H1 (cell line): ENCODE results near the gene TANC1. TPM values are rescaled to one million over a fixed set of nuclear protein-coding genes. Genes with fewer than 3 reads are reported as not detected.

Source experiments
- CTCF ChIA-PET: fragments of 300-600 bp; sonication (Branson Sonifier 250); formaldehyde crosslinking; loops from one replicate; lab custom pipeline; 2021; ENCODE audit not compliant: partially characterized antibody; lab: Charles Lee
- POLR2A ChIA-PET: fragments of 300-600 bp; sonication (Branson Sonifier 250); formaldehyde crosslinking; loops from one replicate; lab custom pipeline; 2021; ENCODE audit warnings: inconsistent platforms; ENCODE audit not compliant: partially characterized antibody; lab: Charles Lee
- DNase-seq, 2 experiments: peaks; one replicate each; pipeline versions ENCODE4 v3.0.0 to v3.0.0-alpha.2; 2010 to 2022; ENCODE audit warnings: low spot score in 2 of 2, low read depth in 1 of 2, mixed read lengths in 1 of 2
- FAIRE-seq: peaks from 2 replicates; lab custom pipeline; 2011; peaks lifted over from hg19 to GRCh38; lab: Jason Lieb, UNC
- H2AFZ ChIP-seq: 2 replicates; pipeline ENCODE4 v1.8.1; 2012; ENCODE audit warnings: low read length, inconsistent platforms
- H2AK5ac ChIP-seq: 2 replicates; pipeline ENCODE4 v1.6.1; 2013; ENCODE audit warnings: low read depth, low read length
- H2BK120ac ChIP-seq: replicated peaks from 2 replicates; pipeline ENCODE3; 2013; ENCODE audit warnings: low read depth, low read length, inconsistent platforms
- H2BK12ac ChIP-seq: 2 replicates; pipeline ENCODE4 v1.6.1; 2013; ENCODE audit warnings: low read depth, low read length
- H2BK15ac ChIP-seq: 2 replicates; pipeline ENCODE4 v1.6.1; 2013; ENCODE audit warnings: low read length
- H2BK20ac ChIP-seq: 2 replicates; pipeline ENCODE4 v1.6.1; 2013; ENCODE audit warnings: low read length
- H2BK5ac ChIP-seq: 2 replicates; pipeline ENCODE4 v1.6.1; 2013; ENCODE audit warnings: low read depth, low read length
- H3K14ac ChIP-seq: 2 replicates; pipeline ENCODE4 v1.6.1; 2013; ENCODE audit warnings: inconsistent platforms; ENCODE audit not compliant: insufficient read length
- H3K18ac ChIP-seq: 2 replicates; pipeline ENCODE4 v1.6.1; 2013; ENCODE audit warnings: low read length; ENCODE audit errors: extremely low read depth
- H3K23ac ChIP-seq: 2 replicates; pipeline ENCODE4 v1.6.1; 2013; ENCODE audit warnings: inconsistent platforms; ENCODE audit not compliant: insufficient read length
- H3K23me2 ChIP-seq: 2 replicates; pipeline ENCODE4 v1.6.1; 2013; ENCODE audit warnings: low read depth, low read length
- H3K27ac ChIP-seq: 2 replicates; pipeline ENCODE4 v1.6.1; 2011; ENCODE audit warnings: low read depth, low read length, inconsistent platforms
- H3K27me3 ChIP-seq, 4 experiments: replicated peaks in 1 of 4; 1 replicate in 1 of 4; 2 replicates in 3 of 4; pipeline versions ENCODE4 v1.6.1 to v1.8.1; 2011 to 2013; ENCODE audit warnings: low read length in 3 of 4, mild to moderate bottlenecking in 3 of 4, inconsistent platforms in 2 of 4, mixed read lengths in 2 of 4, moderate library complexity in 1 of 4; ENCODE audit not compliant: control insufficient read depth in 3 of 4, insufficient read depth in 3 of 4; ENCODE audit errors: extremely low read depth in 1 of 4
- H3K36me3 ChIP-seq, 4 experiments: 2 replicates each; pipeline versions ENCODE4 v1.6.1 to v1.8.1; 2011 to 2013; ENCODE audit warnings: mild to moderate bottlenecking in 4 of 4, low read length in 3 of 4, moderate library complexity in 2 of 4, control low read depth in 1 of 4, inconsistent platforms in 1 of 4; ENCODE audit not compliant: insufficient read depth in 4 of 4, control insufficient read depth in 2 of 4
- H3K4ac ChIP-seq: replicated peaks from 2 replicates; pipeline ENCODE3; 2013; ENCODE audit warnings: low read length, low read depth, mixed read lengths, inconsistent platforms; ENCODE audit not compliant: insufficient read length
- H3K4me1 ChIP-seq, 4 experiments: replicated peaks in 1 of 4; 1 replicate in 1 of 4; 2 replicates in 3 of 4; pipeline versions ENCODE4 v1.6.1 to v1.8.1; 2011 to 2013; ENCODE audit warnings: low read length in 3 of 4, inconsistent platforms in 2 of 4, mixed read lengths in 1 of 4; ENCODE audit not compliant: insufficient read depth in 4 of 4, control insufficient read depth in 3 of 4
- H3K4me2 ChIP-seq, 2 experiments: 2 replicates each; pipeline versions ENCODE4 v1.6.1 to v1.8.1; 2011 to 2013; ENCODE audit warnings: low read depth in 2 of 2, low read length in 2 of 2, control low read depth in 1 of 2, inconsistent platforms in 1 of 2, mild to moderate bottlenecking in 1 of 2; ENCODE audit not compliant: insufficient read depth in 1 of 2
- H3K4me3 ChIP-seq, 4 experiments: fragments of 200-600, 300-600 bp in 1 of 4; sonication (generic), shearing (Covaris generic), sonication (Bioruptor Twin) in 1 of 4; 2 replicates each; pipeline versions ENCODE4 v1.5.1 to v1.8.1; 2011 to 2016; ENCODE audit warnings: low read length in 4 of 4, low read depth in 3 of 4, control low read depth in 2 of 4, inconsistent platforms in 2 of 4, mild to moderate bottlenecking in 2 of 4, mixed read lengths in 1 of 4, moderate library complexity in 1 of 4; ENCODE audit not compliant: insufficient read depth in 2 of 4; ENCODE audit errors: extremely low read depth in 1 of 4
- H3K56ac ChIP-seq: replicated peaks from 2 replicates; pipeline ENCODE3; 2013; ENCODE audit warnings: low read depth, mild to moderate bottlenecking, mixed read lengths, low read length, inconsistent platforms; ENCODE audit not compliant: insufficient read length
- H3K79me1 ChIP-seq: 2 replicates; pipeline ENCODE4 v1.6.1; 2013; ENCODE audit warnings: low read depth, low read length, control low read depth
- H3K79me2 ChIP-seq, 2 experiments: 2 replicates each; pipeline versions ENCODE4 v1.6.1 to v1.8.1; 2012 to 2013; ENCODE audit warnings: low read length in 2 of 2, mild to moderate bottlenecking in 2 of 2, inconsistent platforms in 1 of 2; ENCODE audit not compliant: insufficient read depth in 2 of 2, control insufficient read depth in 1 of 2
- H3K9ac ChIP-seq, 4 experiments: replicated peaks in 1 of 4; 1 replicate in 1 of 4; 2 replicates in 3 of 4; pipeline versions ENCODE4 v1.6.1 to v1.8.1; 2011 to 2013; ENCODE audit warnings: low read depth in 3 of 4, low read length in 3 of 4, control low read depth in 2 of 4, mild to moderate bottlenecking in 2 of 4, moderate library complexity in 2 of 4, inconsistent platforms in 1 of 4; ENCODE audit errors: extremely low read depth in 1 of 4
- H3K9me3 ChIP-seq, 2 experiments: 2 replicates each; pipeline versions ENCODE4 v1.6.1 to v1.8.1; 2012 to 2013; ENCODE audit warnings: mild to moderate bottlenecking in 2 of 2, moderate library complexity in 2 of 2, control low read depth in 1 of 2, inconsistent platforms in 1 of 2, low read depth in 1 of 2, low read length in 1 of 2, mixed read lengths in 1 of 2; ENCODE audit not compliant: insufficient read depth in 2 of 2
- H4K20me1 ChIP-seq, 2 experiments: replicated peaks in 1 of 2; 2 replicates each; pipeline versions ENCODE3 to v1.8.1; 2011 to 2013; ENCODE audit warnings: inconsistent platforms in 2 of 2, low read length in 2 of 2, mild to moderate bottlenecking in 1 of 2; ENCODE audit not compliant: insufficient read depth in 2 of 2, control insufficient read depth in 1 of 2
- H4K5ac ChIP-seq: 2 replicates; pipeline ENCODE4 v1.6.1; 2013; ENCODE audit warnings: low read length, low read depth, mixed read lengths, inconsistent platforms; ENCODE audit not compliant: insufficient read length
- H4K8ac ChIP-seq: 2 replicates; pipeline ENCODE4 v1.8.0; 2013; ENCODE audit warnings: mild to moderate bottlenecking, moderate library complexity, low read length, inconsistent platforms; ENCODE audit not compliant: insufficient read depth; ENCODE audit errors: extremely low read depth
- H4K91ac ChIP-seq: replicated peaks from 2 replicates; pipeline ENCODE3; 2013; ENCODE audit warnings: low read length, mixed read lengths, inconsistent platforms; ENCODE audit not compliant: insufficient read length
- BCL11A ChIP-seq, 2 experiments: IDR thresholded peaks; one replicate each; pipeline ENCODE4 v1.6.1; 2011; ENCODE audit warnings: low read depth in 2 of 2, low read length in 2 of 2, mild to moderate bottlenecking in 2 of 2
- HDAC2 ChIP-seq, 2 experiments: fragments of 300-600 bp in 1 of 2; sonication (generic) in 1 of 2; IDR thresholded peaks; 2 replicates each; pipeline ENCODE4 v1.6.1; 2011 to 2012; ENCODE audit warnings: low read depth in 2 of 2, low read length in 2 of 2, mild to moderate bottlenecking in 2 of 2, moderate library complexity in 2 of 2, borderline replicate concordance in 1 of 2, inconsistent platforms in 1 of 2
- SP1 ChIP-seq: IDR thresholded peaks from 2 replicates; pipeline ENCODE4 v1.6.1; 2011; ENCODE audit warnings: low read depth, low read length
- TCF12 ChIP-seq: IDR thresholded peaks from 2 replicates; pipeline ENCODE4 v1.6.1; 2011; ENCODE audit warnings: low read depth, mild to moderate bottlenecking, low read length
- WGBS, 2 experiments: shearing (Covaris generic) in 1 of 2; methylation state at CpG; one replicate each; pipeline versions ENCODE4 v1.1.6 to v1.1.7; 2013 to 2015; ENCODE audit warnings: low lambda C conversion rate in 2 of 2, mixed read lengths in 2 of 2, inconsistent platforms in 1 of 2, low coverage in 1 of 2, missing lambda C conversion rate in 1 of 2; ENCODE audit not compliant: insufficient replicate concordance in 2 of 2, insufficient coverage in 1 of 2, insufficient read length in 1 of 2; ENCODE audit errors: extremely low coverage in 1 of 2, missing lambda C conversion rate in 1 of 2; 5-methylcytosine and 5-hydroxymethylcytosine counted together
- polyA plus RNA-seq, 7 experiments: library from polyadenylated mRNA; depleted of rRNA in 3 of 7; stranded (reverse) in 5 of 7; unstranded in 2 of 7; fragments of >200 nt in 5 of 7; fragments of 200-250 nt in 2 of 7; gene quantifications; 1 replicate in 5 of 7; 2 replicates in 1 of 7; 4 replicates in 1 of 7; pipeline versions ENCODE4 v1.2.1 to v1.2.3, GENCODE V29; 2011 to 2013; ENCODE audit warnings: missing spikeins in 2 of 7, mixed read lengths in 2 of 7
- total RNA-seq: library from RNA; stranded (reverse); fragmentation: NEBNext Ultra II Directional; extraction: Animal tissue kit (Norgen Biotek cat#: 25700); gene quantifications from 2 replicates; pipeline ENCODE4 v1.2.1, GENCODE V29; 2021

Gene TANC1
- total and polyA plus RNA-seq, 2 of the 8 experiments (the other 6 are each of a cell fraction or from before 2014, with no cell fraction given) = 4.1 to 7.6 TPM

DNA sequence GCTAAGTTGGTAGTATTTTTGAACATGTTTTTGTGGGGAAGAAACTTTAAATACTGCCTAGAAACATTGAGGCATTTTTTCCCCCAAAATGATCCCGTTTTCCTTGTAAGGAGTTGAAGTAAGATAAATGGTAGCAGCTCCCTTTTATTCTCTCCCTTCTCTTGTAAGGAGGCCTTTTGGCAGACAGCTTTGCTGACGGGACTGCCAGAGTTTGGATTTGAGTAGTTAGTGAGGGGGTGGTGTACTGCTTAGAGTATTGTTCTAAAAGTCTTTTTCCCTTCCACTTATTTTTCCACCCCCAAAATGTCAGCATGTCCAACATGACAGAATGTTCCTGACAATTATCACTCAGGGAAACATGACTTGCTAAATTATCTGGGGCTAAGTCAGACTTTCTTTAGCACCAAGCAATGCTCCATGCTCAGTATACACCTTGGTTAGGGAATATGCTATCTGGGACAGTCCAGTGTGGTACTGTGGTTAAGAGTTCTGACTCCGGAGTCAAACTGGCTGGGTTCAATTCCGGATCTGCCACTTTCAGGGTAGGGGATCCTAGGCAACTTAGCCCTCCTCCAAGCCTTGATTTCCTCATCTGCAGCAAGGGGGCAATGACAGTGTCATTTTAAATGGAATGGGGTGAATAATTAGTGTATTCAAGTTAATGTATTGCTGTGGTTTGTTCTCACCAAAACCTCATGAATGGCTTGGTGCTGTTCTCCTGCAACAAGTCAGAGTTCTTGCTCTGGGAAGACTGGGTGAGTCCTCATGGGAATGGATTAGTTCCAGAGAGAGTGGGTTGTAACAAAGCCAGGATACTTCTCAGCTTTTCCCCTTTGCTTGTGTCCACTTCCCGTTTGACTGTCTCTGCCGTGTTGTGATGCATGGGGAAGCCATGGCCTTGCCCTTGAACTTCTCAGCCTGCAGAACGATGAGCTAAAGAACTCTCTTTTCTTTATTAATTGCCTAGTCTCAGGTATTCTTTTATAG is 116.2 kb downstream of the TANC1 start:
- H2AFZ ChIP-seq = no peak overlapping the region
- no peak overlapping the region for H4K8ac ChIP-seq
- H3K36me3 ChIP-seq = no peaks in the 10 kb centered on the region
- H2AK5ac ChIP-seq = no peak overlapping the region
- no peak for DNase-seq
- no peak overlapping the region for H4K5ac ChIP-seq
- WGBS, 2 experiments = 71% methylated on average over 7 of the region's 7 CpGs; no CpG with 5 or more reads in 1 of the 2 experiments
- no peak overlapping the region for H3K4me3 ChIP-seq
- POLR2A ChIA-PET = interaction anchor here (0.6 kb wide), 1 partner anchor 10 kb away, joined by 3 read pairs; no protein-coding TSS in a partner anchor
- peaks cover 0 to 3% (median 0%) of the 10 kb centered on the region in 4 experiments; a peak in 1 of 7 replicates for H3K4me1 ChIP-seq
- H2BK20ac ChIP-seq = no peak overlapping the region
- no peaks in the 10 kb centered on the region for H4K20me1 ChIP-seq
- no peaks in the 10 kb centered on the region for H3K79me1 ChIP-seq
- H3K14ac ChIP-seq = no peak overlapping the region
- CTCF ChIA-PET = interaction anchor here (0.6 to 1.4 kb wide), 4 partner anchors 31 to 182 kb away, joined by 3 to 4 read pairs (median 3); no protein-coding TSS in a partner anchor
- no peak overlapping the region for H3K18ac ChIP-seq
- no peak overlapping the region for H4K91ac ChIP-seq
- no peaks in the 10 kb centered on the region for H3K79me2 ChIP-seq
- TF ChIP-seq HDAC2 (IDR thresholded peaks at IDR 0.05; ENCODE audit: borderline replicate concordance in 1 of 2, low read depth in 2 of 2, low read length in 2 of 2) (no peak), BCL11A (IDR thresholded peaks at IDR 0.05; ENCODE audit: low read depth in 2 of 2, low read length in 2 of 2) (no peak), TCF12 (no peak), SP1 (no peak)
- TF ChIP-seq, all 59 proteins: peak for 0
- H3K9ac ChIP-seq = no peak overlapping the region
- no peak overlapping the region for H3K4ac ChIP-seq
- FAIRE-seq = no peak
- no peak overlapping the region for H3K4me2 ChIP-seq
- H3K27me3 ChIP-seq = no peaks in the 10 kb centered on the region; a peak in 1 of 7 replicates
- H3K23me2 ChIP-seq = no peaks in the 10 kb centered on the region
- H3K56ac ChIP-seq = no peak overlapping the region
- no peak overlapping the region for H3K23ac ChIP-seq
- no peak overlapping the region for H2BK12ac ChIP-seq
- H3K9me3 ChIP-seq = no peaks in the 10 kb centered on the region
- no peak overlapping the region for H3K27ac ChIP-seq
- no peak overlapping the region for H2BK120ac ChIP-seq
- H2BK5ac ChIP-seq = no peak overlapping the region
- H2BK15ac ChIP-seq = no peak overlapping the region
